CD4-positive, alpha-beta T cell treated with Interleukin-4 for 1 hour (primary cell): ENCODE measurements around the gene TMEM223.
"Not testable (repeated sequence)": the region's sequence is repeated elsewhere in the genome, so short reads cannot be mapped to it uniquely, and the experiment has no call there.

Experiments
- DNase-seq, 2 donors: peaks; one replicate each; pipeline ENCODE4 v3.0.0-alpha.2; 2020 to 2022

Gene TMEM223

DNA sequence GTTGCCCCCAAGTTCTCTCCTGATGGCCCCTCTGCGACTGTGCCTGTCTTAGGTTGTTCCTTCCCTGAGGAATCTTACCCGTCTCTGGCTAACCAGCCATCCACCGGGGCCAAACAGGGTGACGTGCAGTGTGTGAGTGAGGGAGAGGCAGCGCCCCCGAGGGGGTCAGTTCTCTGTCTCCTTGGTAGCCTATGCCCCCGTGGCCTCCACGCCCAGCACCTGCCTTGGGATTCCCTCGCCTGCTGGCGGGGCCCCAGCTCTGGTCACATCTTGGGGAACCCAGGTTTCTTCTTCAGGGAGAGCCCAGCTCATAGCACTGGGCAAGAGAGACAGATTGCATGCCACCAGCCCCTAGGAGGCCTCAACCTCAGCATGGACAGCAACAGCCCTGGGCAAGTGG is 7.7 kb upstream of the TMEM223 start:
- DNase-seq: no peak

DNA sequence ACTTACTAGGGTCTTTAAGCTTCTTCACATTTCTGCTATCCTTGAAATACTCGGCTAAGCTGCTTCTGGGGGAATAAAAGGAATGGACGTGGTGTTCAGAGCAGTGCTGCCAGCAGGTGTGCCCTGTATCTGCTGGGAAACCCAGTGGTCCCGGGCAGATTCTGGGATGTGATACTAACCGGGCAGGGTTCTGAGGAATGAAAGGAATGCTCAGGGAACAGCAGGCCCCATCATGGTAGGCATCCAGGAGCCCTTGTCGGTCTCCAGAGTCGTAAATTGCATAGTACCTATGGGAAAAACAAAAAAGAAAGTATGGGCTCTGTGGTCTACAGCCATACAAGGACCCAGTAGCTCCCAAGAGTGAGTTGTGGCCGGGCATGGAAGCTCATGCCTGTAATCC is 4.5 kb upstream of the TMEM223 start:
- no peak for DNase-seq

DNA sequence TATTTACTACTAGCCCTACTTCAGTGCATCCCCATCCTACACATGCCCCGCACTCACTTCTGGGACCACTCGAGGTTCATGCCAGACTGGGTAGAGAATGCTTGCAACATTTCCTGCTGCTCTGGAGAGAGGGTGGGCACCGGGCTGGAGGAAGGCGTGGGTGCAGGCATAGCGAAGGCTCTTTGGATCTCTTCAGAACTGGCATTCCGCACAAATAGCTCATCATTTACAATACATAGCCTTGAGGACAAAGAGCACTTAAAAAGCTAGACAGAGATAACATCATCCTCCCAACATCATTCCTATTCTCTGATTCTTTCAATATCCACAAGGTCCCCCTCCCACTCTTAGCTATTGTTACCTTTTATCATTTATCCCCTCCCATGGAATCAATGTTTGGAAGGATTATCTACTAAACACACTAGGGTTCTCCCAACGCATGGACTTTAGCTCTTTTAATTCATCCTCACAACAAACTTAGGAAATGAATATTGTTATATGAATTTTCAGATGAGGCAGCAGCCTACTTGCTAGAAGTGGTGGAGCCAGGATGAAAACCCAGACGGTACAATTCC is 2.5 kb upstream of the TMEM223 start:
- no peak for DNase-seq

DNA sequence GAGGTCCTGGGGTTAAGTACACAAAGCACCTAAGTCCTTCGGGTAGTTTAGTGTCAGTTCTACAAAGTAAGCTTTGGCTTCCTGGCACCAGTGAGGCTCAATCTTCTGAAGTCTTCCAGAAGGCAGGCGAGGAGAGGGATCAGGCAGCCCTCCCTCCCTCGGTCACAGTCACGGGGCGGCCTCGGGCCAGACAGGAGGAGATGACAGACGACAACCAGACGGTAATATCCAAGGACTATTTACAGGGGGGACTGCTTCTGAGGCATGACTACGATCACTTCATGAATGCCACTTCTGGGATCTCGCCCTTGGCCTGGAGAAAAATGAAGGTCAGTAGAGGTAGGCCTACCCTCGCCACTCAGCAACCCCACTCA is 383 bp upstream of the TMEM223 start:
- no peak for DNase-seq

DNA sequence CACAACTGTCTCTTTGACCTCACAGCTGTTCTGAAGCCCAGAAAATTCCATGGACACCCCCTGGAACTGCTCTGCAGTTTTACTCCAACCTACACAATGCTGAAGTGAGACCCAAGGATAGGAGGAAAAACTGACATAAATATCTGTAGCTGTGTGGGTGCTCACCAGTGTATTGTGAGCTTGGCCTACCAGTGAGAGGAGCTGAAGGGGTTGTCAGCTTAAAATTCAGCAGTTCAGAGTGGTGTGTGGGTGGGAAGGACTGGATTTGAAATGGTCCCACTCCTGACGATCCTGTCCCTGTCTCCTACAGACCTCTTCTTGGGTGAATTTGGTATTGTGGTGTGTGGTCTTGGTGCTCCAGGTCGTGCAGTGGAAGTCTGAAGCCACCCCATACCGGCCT is 2.2 kb downstream of the TMEM223 start:
- no peak for DNase-seq

DNA sequence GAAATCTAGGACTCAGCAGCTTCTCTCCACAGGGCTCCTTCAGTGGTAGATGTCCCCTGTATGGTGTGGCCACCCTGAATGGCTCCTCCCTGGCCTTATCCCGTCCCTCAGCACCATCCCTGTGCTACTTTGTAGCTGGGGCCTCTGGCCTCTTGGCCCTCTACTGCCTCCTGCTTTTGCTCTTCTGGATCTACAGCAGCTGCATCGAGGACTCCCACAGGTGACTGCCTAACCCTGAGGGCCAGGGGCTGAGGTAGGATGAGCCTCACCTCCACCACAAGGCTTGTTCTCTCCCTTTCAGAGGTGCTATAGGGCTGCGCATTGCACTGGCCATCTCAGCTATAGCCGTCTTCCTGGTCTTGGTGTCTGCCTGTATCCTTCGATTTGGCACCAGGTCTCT is 2.8 kb downstream of the TMEM223 start:
- DNase-seq: no peak

DNA sequence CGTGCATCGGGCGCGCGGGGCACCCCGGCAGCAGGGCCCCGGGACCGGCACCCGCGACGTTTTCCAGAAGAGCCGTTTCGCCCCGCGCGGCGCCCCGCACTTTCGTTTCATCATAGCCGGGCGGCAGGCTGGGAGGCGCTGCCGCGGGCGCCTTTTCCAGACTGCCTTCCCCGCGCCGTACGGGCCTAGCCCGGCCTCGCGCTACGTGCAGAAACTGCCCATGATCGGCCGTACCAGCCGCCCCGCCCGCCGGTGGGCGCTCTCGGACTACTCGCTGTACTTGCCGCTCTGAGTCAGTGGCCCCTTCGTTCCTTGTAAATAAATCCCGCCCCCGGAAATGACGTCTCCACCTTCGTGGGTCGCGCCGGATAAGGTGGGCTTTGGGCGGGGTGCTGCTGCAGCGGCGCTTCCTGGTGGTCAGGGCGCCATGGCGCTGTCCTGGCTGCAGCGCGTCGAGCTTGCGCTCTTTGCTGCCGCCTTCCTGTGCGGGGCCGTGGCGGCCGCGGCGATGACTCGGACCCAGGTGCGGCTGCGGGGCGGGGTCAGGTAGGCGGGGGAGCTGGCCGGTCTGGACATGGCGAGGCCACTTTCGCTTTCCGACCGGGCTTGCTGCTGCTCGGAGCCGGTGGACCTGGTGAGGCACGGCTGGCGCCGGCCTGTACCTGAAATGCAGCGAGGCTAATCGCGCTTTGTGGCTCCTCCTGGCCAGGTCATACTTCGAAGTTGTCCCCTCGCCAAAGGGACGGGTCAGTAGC is 4.6 kb downstream of the TMEM223 start, which contains the start of gene TMEM179B:
Gene TMEM179B, plus strand, starts transcription at position 398 of the 755 bp plus-strand sequence. Its CDS starts 30 bp downstream, at position 428.
- DNase-seq: peak; percentile 97 to 98

DNA sequence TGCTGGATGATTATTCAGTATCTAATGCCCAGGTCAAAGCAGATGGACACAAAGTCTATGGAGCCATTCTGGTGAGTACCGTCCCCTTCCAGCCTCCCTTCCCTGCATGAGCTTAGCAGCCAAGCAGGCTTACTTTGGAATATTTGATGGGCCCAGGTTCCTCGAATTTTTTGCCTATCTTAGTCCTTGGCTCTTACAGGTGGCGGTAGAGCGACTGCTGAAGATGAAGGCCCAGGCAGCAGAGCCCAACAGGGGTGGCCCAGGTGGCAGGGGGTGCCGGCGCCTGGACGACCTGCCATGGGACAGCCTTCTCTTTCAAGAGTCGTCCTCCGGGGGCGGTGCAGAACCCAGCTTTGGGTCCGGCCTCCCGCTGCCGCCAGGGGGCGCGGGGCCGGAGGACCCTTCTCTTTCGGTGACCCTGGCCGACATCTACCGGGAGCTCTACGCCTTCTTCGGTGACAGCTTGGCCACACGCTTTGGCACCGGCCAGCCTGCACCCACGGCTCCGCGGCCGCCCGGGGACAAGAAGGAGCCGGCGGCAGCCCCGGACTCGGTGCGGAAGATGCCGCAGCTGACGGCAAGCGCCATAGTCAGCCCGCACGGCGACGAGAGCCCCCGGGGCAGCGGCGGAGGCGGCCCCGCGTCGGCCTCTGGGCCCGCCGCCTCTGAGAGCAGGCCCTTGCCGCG is 5.3 kb downstream of the TMEM223 start:
- peak; percentile 89 for DNase-seq

DNA sequence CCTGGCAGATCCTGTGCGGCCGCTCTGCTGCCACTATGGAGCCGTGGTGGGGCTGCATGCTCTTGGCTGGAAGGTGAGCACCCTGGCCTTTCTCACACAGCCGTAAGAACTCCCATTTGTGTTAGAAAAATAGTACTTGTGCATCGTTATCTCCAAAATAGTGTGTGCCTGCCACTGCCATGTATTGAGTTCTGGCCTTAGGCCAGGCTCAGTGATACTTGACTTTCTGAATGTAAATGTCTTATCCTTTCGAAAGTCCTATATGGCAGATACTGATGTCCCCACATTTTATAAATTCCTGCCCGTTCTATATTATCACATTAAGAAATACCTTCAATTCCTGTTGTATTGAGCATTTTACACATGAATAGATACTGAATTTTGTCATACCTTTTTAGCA is 9.1 kb downstream of the TMEM223 start:
- DNase-seq: no peak

DNA sequence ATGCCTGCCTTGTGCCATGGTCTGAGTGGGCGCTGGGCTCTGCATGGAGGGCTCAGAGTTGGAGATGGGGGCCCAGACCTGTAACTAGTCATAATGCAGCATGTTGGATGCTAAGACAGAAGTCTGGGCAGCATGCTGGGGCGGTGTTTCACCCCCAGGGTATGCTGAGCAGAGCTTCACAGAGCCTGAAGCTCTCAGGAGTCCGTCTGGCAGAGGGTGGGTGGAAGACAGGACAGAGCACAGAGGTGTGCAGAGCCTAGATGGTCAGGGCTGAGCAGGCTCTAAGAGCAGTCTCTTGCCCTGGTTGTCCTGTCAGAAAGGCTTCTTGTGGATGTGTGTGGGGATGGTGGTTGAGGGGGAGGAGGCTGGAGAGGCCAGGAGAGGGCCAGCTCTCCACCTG is 13.4 kb downstream of the TMEM223 start:
- no peak for DNase-seq

DNA sequence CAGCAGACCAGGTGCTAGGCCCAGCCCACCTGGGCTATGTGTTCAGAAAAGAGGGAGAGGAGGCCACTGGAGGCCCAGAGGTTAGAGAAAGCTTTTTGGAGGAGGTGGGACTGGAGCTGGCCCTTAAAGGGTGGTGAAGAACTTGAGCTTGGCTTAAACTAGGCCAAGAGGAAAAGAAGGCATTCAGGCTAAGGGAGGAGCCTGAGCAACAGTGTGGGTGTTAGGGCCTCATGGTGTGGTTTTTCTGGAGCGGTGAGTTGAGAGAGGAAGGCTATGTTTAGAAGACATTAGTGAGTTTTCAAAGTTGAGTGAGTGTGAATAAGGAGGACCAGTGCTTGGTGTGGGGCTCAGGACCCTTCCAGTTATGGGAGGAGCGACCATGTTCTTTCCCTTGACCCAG is 14.4 kb downstream of the TMEM223 start:
- DNase-seq: no peak

DNA sequence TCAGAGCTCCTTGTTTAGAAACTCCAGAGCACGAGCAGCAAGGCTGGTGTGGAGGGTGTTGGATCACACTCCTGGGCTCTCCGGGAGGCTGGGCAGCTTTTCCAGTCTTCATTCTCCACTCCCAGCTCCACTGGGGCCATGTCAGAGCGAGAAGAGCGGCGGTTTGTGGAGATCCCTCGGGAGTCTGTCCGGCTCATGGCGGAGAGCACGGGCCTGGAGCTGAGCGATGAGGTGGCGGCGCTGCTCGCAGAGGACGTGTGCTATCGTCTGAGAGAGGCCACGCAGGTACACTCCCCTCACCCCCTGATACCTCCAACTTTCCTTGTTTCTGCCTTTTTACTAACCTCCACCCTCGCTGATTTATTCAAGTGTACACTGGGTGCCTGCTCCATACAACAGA is 16.2 kb downstream of the TMEM223 start:
- DNase-seq: no peak

DNA sequence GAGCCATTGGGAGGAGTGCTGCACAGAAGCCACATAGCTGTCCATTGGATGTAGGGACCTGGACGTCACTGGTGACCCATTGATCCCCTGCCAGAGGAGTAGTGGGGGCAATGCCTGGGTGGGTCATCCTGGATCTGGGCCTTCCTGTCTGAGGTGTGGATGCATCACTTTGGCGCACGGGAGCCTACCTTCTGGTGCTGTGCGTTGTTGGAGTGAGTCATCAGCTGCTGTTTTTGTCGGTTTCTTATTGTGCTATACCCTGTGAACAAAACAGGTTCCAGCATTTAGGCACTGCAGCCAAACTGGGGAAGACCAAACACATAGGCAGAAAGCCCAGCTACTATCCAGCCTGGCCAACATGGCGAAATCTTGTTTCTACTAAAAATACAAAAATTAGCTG is 17.4 kb downstream of the TMEM223 start:
- DNase-seq: no peak

DNA sequence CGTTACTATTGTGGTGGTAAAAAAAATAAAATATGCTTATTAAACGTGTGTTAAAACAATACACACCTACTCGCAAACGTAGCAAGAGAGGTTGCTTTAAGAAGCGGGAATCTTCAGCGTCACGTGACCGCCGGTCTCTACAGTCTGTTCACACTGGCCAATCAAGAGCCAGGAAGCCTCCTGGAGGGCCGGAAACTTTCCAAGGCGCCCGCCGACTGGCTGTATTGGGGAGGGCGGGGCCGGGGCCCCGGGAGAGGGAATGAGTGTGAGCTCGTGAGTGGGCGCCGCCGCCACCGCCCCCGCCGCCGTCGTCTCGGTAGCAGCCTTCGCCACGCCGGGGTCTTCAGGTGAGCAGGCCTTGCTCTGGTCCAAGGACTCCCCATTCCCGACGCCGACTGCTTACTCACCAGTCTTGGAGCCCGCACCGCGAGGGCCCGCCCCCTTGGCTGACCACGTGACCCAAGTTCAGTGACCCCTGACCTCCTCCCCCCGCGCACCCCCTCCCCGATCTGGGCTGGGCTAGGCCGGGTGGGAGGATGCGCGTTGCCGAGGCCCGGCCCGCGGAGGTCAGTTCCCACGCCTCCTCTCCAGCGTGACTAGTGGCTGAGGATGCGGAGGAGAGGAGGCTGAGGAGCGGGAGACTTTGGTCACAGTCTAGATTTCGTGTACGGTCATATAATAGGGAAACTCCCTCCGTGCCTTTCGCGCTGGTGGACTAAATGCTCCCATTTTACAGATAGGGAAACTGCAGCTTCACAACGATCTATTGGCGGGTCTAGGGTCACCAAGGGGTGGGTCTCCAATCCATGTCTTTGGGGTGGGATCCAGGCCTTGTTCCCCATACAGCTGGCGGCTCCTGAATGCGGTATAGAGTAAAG is 20.4 kb downstream of the TMEM223 start, which contains the start of gene TAF6L:
Gene TAF6L, plus strand, starts transcription at position 253 of the 878 bp plus-strand sequence. CDS start 4,388 bp downstream, outside the sequence.
- DNase-seq: peak; percentile 91 to 93

DNA sequence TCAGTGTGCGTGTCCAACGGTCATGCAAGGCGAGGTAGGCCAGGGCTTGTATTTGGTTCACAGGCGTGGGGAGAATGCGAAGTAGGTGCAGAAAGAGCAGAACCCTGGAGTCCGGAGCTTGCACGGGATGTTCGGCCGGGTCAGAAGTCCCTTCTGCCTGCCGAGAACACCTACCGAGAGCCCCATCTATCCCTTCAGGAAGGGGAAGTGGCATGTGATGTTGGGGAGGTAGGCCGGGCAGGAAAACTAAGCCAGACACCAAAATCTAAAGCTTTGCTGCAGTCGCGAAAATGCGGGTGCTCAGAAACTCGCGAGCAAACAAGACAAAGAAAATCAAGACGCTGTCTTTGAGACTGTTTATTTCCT is 21.0 kb downstream of the TMEM223 start:
- DNase-seq: no peak

DNA sequence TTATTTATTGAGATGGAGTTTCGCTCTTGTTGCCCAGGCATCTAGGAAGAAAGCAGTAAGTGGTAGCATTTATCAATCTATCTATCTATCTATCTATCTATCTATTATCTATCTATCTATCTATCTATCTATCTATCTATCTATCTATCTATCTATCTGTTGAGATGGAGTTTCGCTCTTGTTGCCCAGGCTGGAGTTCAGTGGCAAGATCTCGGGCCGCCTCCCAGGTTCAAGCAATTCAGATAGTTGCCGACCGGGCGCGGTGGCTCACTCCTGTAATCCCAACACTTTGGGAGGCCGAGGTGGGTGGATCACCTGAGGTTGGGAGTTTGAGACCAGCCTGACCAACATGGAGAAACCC is 31.0 kb downstream of the TMEM223 start:
- not testable (repeated sequence) for DNase-seq

DNA sequence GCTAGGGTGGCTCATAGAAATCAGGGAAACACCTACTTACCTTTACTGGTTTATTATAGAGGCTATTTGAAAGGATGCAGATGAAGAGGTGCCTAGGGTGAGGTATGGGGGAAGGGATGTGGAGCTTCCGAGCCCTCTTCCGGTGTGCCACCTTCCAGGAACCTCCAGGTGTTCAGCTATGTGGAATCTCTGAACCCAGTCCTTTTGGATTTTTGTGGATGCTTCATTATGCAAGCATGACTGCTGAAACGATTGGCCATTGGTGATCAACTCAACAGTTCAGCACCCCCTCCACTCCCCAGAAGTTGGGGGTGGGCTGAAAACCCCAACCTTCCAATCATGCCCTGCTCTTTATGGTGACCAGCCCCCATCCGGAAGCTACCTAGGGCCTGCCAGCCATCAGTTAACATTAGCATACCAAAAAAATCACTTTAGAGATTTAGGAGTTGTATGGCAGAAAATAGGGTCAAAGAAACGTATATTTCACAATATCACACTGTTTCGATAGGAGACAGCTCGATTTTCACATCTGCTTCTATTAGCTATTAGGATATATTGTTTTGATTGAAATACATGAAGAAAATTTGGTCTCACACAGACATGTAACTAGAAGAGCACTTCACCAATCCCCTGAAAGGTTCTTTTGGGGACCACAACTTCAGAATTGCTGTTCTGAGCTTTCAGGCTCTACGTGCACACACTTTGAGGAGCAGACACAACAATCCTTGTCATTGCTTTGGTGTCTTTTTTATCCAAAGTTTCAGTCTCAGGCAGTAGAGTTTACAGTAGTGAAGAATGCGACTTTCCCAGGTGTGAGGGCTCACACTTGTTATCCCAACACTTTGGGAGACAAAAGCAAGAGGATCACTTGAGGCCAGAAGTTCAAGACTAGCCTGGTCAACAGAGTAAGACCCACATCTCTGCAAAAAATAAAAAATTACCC is 33.7 kb downstream of the TMEM223 start:
- no peak for DNase-seq

DNA sequence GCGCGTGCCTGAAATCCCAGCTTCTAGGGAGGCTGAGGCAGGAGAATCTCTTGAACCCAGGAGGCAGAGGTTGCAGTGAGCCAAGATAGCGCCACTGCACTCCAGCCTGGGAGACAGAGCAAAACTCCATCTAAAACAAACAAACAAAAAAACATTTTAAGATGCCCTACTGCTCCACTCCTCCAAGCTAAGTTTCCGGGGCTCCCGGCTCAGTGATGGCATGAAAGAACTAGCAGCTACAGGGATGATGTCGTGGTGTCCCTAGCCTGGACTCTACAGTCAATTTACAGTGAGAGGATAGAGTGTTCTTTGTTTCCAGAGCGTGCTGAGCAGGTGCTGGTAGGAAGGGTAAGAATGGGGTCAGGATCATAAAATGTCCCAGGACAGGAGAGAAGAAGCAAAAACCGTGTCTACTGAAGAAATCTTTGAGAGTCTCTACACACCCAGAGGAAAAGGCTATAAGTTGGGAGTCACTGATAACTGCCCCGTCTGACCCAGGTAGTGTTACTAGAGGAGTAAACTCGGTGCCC is 36.7 kb downstream of the TMEM223 start:
- no peak for DNase-seq

DNA sequence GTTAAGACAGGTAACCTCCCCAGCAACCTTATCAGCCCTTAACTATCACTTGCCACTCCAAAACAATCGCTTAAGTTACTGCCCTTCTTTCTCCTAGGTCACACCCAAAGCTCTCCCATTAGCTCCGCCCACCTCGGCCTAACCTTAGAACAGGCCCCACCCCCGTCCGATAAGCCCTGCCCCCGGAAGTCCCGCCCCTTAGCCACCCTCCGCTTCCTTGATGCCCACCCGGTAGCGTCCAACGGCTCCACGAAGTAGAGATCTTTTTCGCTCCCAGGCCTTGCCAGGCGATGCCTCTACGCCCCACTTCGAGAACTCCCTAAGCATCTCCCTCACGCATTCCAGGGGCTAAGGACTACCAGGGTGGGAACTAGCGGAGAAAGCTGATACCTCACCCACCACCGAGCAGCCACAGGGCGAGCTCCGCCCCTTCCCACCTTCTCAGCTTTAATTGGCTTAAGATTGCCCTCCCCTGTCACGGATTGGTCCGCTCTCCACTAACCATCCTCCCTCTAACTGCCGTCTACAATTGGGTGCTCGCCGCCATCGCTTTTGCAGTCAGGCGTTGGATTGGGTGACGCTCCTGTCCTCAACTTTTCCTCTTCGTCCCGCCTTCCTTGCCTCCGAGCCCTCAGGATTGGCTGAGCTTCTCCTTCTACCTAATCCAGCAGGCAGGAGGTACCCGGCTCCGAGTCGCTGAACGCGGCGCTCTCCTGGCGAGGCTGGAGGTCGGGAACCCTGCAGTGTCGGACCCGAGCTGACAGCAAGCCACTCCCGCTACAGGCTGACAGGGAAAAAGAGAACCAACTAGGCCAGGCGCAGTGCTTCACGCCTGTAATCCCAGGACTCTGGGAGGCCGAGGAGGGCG is 37.8 kb downstream of the TMEM223 start, which contains the start of gene ZBTB3:
Gene ZBTB3, minus strand, starts transcription at position 425 of the 868 bp plus-strand sequence. CDS start 496 bp downstream, outside the sequence.
- DNase-seq: peak; percentile 99

DNA sequence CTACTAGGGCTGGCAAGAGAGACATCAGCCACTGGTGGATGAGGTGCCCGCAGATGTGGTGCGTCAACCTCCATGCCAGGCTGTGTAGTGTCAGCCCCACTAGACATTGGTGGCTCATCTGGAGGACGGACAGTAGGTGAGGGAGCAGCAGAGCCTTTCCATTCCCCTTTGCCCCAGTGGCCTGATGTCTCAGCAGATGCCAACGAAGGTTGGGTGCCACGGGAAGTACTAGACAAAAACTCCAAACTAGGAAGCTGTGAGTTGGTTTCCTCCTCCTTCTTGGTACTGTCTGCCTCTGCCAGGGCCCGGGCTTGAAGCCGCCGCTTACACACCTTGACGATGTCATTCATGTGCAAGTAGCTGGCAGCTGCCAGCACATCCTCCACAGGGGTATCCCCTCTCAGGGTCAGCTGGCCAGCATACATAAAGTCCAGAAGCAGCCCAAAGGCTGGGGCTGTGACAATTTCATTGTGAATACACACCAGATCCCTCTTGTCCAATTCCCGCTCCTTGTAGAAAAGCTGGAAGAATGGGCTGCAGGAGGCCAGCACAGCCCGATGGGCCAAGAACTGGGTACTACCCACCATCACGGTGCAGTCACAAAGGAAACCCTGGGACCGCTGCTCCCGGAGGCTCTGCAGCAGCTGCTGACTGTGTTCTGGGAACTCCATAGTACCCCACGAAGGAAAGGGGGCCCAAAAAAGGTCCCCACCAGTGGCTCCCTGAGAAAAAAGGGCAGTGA is 38.6 kb downstream of the TMEM223 start:
- no peak for DNase-seq
